Mesothelial cell of epicardium (in vitro differentiated cells): ENCODE results near the gene SUCLG2. TPM values are rescaled to one million over a fixed set of nuclear protein-coding genes. Genes with fewer than 3 reads are reported as not detected.
"Not testable (repeated sequence)": the region's sequence is repeated elsewhere in the genome, so short reads cannot be mapped to it uniquely, and the experiment has no call there.

Source experiments
- DNase-seq, 2 experiments: peaks; one replicate each; pipeline ENCODE4 v3.0.0; 2021; ENCODE audit warnings: low spot score in 2 of 2; ENCODE audit not compliant: unreplicated experiment in 2 of 2
- H3K27ac Mint-ChIP-seq: 2 replicates; pipeline ENCODE4 v1.8.0; 2021; ENCODE audit warnings: mixed read lengths
- H3K27me3 Mint-ChIP-seq: 2 replicates; pipeline ENCODE4 v1.8.0; 2021; ENCODE audit warnings: low read depth, mixed read lengths
- H3K36me3 Mint-ChIP-seq: 2 replicates; pipeline ENCODE4 v1.8.0; 2021; ENCODE audit warnings: mixed read lengths
- H3K4me1 Mint-ChIP-seq: 2 replicates; pipeline ENCODE4 v1.8.0; 2021; ENCODE audit warnings: mixed read lengths
- H3K4me3 Mint-ChIP-seq: 2 replicates; pipeline ENCODE4 v1.8.0; 2021; ENCODE audit warnings: mild to moderate bottlenecking, moderate library complexity, mixed read lengths
- H3K9me3 Mint-ChIP-seq: 2 replicates; pipeline ENCODE4 v1.8.0; 2021; ENCODE audit warnings: mixed read lengths
- total RNA-seq: library from RNA; stranded (reverse); gene quantifications from 3 replicates; pipeline ENCODE4 v1.2.1, GENCODE V29; 2021
- TF ChIP-seq, protein P1 (sequence below): fragments of 200-600 bp; sonication (generic); IDR thresholded peaks from one replicate; pipeline ENCODE4 v1.5.0; 2021; ENCODE audit warnings: antibody characterized with exemption; ENCODE audit not compliant: unreplicated experiment

Gene SUCLG2
- total RNA-seq, 1 donor from 2014 or later: 35.0 TPM

DNA sequence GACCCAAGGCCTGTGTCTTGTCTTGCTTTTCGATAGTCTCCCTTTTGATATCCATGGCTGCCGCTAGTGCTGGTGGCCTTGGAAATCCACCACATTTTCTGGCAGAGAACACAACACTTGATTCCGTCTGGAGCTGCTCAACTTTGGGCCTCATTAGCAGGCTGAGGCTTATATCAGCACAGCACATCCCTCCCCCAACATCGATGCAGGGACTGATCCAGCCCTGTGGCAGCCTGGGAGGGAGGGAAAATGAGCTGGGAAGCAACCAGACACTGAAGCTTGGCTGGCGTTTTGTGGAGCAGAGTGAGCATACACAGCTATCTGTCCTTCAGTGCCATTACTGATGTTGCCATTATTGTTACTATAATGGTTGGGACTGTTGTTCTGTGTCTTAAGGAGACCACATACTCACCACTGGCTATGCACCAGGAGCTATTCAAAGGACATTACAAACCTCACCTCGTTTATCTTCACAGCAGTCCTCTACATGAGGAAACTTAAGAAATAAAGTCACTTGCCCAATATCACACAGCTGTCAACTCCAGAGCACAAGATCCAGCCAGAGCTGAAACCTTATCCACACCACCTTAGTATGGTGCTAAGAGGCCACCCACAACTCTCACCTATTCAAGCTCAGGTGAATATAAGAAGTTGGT, 102.9 kb downstream of the SUCLG2 start:
- DNase-seq: no peak

DNA sequence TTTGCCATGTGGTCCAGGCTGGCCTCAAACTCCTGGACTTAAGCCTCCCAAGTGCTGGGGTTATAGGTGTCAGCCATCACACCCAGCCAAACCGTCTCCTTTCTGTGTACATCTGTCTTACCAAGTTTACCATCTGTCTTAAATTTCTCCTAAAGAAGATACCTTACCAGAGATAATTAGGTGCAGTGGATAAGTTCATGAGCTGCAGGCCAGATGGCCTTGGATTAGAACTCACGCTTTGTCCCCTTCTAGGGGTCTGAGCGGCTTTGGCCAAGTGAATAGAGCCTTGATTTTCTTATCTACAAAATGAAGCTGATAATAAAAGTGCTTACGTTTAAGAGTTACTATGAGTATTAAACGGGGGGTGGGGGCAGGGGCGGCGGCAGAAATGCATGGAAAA, 103.9 kb downstream of the SUCLG2 start:
- Mint-ChIP-seq H3K4me1 (peaks cover 8% of the 10 kb centered on the region), H3K4me3 (no peak overlapping the region), H3K27ac (no peak overlapping the region), H3K9me3 (no peaks in the 10 kb centered on the region), H3K36me3 (no peaks in the 10 kb centered on the region), H3K27me3 (no peaks in the 10 kb centered on the region)
- no peak for DNase-seq
- TF ChIP-seq, protein P1, sequence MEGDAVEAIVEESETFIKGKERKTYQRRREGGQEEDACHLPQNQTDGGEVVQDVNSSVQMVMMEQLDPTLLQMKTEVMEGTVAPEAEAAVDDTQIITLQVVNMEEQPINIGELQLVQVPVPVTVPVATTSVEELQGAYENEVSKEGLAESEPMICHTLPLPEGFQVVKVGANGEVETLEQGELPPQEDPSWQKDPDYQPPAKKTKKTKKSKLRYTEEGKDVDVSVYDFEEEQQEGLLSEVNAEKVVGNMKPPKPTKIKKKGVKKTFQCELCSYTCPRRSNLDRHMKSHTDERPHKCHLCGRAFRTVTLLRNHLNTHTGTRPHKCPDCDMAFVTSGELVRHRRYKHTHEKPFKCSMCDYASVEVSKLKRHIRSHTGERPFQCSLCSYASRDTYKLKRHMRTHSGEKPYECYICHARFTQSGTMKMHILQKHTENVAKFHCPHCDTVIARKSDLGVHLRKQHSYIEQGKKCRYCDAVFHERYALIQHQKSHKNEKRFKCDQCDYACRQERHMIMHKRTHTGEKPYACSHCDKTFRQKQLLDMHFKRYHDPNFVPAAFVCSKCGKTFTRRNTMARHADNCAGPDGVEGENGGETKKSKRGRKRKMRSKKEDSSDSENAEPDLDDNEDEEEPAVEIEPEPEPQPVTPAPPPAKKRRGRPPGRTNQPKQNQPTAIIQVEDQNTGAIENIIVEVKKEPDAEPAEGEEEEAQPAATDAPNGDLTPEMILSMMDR: no peak

More for the DNA sequence above, 102.9 kb downstream of the SUCLG2 start:
- H3K4me1 Mint-ChIP-seq: peaks cover 5% of the 10 kb centered on the region
- TF ChIP-seq, protein P1: no peak
- no peak overlapping the region for H3K4me3 Mint-ChIP-seq
- H3K27me3 Mint-ChIP-seq: no peaks in the 10 kb centered on the region
- H3K36me3 Mint-ChIP-seq: no peaks in the 10 kb centered on the region
- no peaks in the 10 kb centered on the region for H3K9me3 Mint-ChIP-seq
- no peak overlapping the region for H3K27ac Mint-ChIP-seq

DNA sequence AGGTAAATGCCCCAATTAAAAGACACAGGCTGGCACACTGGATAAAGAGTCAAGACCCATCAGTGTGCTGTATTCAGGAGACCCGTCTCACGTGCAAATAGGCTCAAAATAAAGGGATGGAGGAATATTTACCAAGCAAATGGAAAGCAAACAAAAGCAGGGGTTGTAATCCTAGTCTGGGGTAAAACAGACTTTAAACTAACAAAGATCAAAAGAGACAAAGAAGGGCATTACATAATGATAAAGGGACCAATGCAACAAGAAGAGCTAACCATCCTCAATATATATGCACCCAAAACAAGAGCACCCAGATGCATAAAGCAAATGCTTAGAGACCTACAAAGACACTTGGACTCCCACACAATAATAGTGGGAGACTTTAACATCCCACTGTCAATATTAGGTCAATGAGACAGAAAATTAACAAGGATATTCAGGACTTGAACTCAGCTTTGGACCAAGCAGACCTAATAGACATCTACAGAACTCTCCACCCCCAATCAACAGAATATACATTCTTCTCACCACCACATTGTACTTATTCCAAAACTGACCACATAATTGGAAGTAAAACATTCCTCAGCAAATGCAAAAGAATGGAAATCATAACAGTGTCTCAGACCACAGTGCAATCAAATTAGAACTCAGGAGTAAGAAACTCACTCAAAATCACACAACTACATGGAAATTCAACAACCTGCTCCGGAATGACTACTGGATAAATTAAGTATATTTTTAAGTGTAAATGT, 111.7 kb downstream of the SUCLG2 start:
- DNase-seq, H3K27me3 Mint-ChIP-seq: not testable (repeated sequence)
- H3K9me3 Mint-ChIP-seq: peaks cover 41% of the 10 kb centered on the region

DNA sequence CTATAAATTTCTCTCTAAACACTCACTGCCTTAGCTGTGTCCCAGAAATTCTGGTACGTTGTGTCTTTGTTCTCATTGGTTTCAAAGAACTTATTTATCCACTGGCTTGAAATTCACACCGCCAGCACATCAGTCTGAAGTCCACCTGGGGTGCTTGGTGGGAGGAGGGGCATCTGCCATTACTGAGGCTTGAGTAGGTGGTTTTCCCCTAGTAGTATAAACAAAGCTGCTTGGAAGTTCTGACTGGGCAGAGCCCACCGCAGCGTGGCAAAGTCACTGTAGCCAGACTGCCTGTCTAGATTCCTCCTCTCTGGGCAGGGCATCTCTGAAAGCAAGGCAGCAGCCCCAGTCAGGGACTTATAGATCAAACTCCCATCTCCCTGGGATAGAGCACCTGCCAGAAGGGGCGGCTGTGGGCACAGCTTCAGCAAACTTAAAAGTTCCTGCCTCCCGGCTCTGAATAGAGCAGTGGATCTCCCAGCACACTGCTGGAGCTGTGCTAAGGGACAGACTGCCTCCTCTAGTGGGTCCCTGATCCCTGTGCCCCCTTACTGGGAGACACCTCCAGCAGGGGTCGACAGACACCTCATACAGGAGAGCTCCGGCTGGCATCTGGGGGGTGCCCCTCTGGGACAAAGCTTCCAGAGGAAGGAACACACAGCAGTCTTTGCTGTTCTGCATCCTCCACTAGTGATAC, 114.1 kb downstream of the SUCLG2 start:
- Mint-ChIP-seq H3K4me1 (no peaks in the 10 kb centered on the region), H3K36me3 (peaks cover 32% of the 10 kb centered on the region), H3K27ac (no peak overlapping the region), H3K27me3 (no peaks in the 10 kb centered on the region), H3K9me3 (peaks cover 44% of the 10 kb centered on the region), H3K4me3 (no peak overlapping the region)
- TF ChIP-seq, protein P1: no peak
- DNase-seq: no peak

More for the DNA sequence above, 111.7 kb downstream of the SUCLG2 start:
- H3K27ac Mint-ChIP-seq, H3K4me3 Mint-ChIP-seq, H3K4me1 Mint-ChIP-seq: not testable (repeated sequence)
- H3K36me3 Mint-ChIP-seq: peaks cover 31% of the 10 kb centered on the region

DNA sequence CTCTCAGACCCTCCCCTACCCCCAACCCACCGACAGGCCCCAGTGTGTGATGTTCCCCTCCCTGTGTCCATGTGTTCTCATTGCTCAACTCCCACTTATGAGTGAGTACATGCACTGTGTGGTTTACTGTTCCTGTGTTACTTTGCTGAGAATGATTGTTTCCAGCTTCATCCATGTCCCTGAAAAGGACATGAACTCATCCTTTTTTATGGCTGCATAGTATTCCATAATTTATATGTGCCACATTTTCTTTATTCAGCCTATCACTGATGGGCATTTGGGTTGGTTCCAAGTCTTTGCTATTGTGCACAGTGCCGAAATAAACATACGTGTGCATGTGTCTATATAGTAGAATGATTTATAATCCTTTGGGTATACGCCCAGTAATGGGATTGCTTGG, 117.2 kb downstream of the SUCLG2 start:
- Mint-ChIP-seq H3K9me3 (peaks cover 35% of the 10 kb centered on the region), H3K36me3 (peaks cover 24% of the 10 kb centered on the region)
- H3K4me3 Mint-ChIP-seq, H3K27ac Mint-ChIP-seq, DNase-seq, H3K27me3 Mint-ChIP-seq, H3K4me1 Mint-ChIP-seq: not testable (repeated sequence)

DNA sequence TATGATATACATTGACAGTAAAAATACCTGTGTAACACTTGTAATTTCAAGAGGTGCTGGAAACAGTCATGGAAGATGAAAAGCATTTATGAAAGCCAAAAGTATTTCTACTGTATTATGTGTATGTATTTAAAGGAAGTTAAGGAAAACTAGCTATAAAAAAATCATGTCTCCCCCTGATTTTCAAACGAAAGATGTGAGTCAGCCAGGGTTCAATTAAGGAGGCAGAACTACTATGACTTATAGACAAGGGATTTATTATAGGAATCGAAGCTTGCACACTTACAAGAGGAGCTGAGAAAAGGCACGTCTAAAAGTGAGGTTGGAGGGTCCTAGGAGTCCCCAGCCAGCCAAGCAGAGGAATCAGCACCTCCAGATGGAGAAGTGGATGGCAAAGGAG, 119.4 kb downstream of the SUCLG2 start:
- Mint-ChIP-seq H3K27ac (no peak overlapping the region), H3K4me3 (no peak overlapping the region), H3K9me3 (peaks cover 22% of the 10 kb centered on the region), H3K27me3 (no peaks in the 10 kb centered on the region), H3K4me1 (peaks cover 24% of the 10 kb centered on the region), H3K36me3 (peaks cover 13% of the 10 kb centered on the region)
- TF ChIP-seq, protein P1: no peak
- no peak for DNase-seq
